Keratinocyte (primary cell): ENCODE data around the gene ZNF524. TPM values are rescaled to one million over a fixed set of nuclear protein-coding genes. Genes with fewer than 3 reads are reported as not detected.

Experiments
- DNase-seq: peaks from one replicate; pipeline ENCODE4 v3.0.0-alpha.2; 2011; ENCODE audit warnings: low read depth, missing footprints, low spot score
- FAIRE-seq: peaks from 2 replicates; lab custom pipeline; 2011; peaks lifted over from hg19 to GRCh38; lab: Jason Lieb, UNC
- H2AFZ ChIP-seq: 2 replicates; pipeline ENCODE4 v1.6.0; 2012; ENCODE audit warnings: low read length, control low read depth, inconsistent platforms; ENCODE audit not compliant: control insufficient read depth
- H3K27ac ChIP-seq: 2 replicates; pipeline ENCODE4 v1.5.1; 2011; ENCODE audit warnings: low read length; ENCODE audit not compliant: control insufficient read depth, insufficient read depth
- H3K27me3 ChIP-seq: 3 replicates; pipeline ENCODE4 v1.6.0; 2011; ENCODE audit warnings: low read length; ENCODE audit not compliant: control insufficient read depth, insufficient read depth; ENCODE audit errors: extremely low read depth
- H3K36me3 ChIP-seq, 2 experiments: 2 replicates in 1 of 2; 3 replicates in 1 of 2; pipeline ENCODE4 v1.5.1; 2011; ENCODE audit warnings: low read length in 2 of 2, mild to moderate bottlenecking in 1 of 2; ENCODE audit not compliant: control insufficient read depth in 2 of 2, insufficient read depth in 2 of 2; ENCODE audit errors: extremely low read depth in 1 of 2
- H3K4me1 ChIP-seq: 3 replicates; pipeline ENCODE4 v1.5.1; 2011; ENCODE audit warnings: low read length; ENCODE audit not compliant: control insufficient read depth, insufficient read depth; ENCODE audit errors: extremely low read depth
- H3K4me2 ChIP-seq: 3 replicates; pipeline ENCODE4 v1.6.0; 2011; ENCODE audit warnings: low read depth, low read length; ENCODE audit not compliant: control insufficient read depth, insufficient read depth; ENCODE audit errors: extremely low read depth
- H3K4me3 ChIP-seq, 3 experiments: fragments of 200-600 bp in 1 of 3; sonication (generic) in 1 of 3; 2 replicates in 2 of 3; 3 replicates in 1 of 3; pipeline ENCODE4 v1.5.1; 2011 to 2016; ENCODE audit warnings: low read length in 3 of 3, mild to moderate bottlenecking in 3 of 3, control low read depth in 2 of 3, inconsistent platforms in 1 of 3, low read depth in 1 of 3, mixed read lengths in 1 of 3, mixed run types in 1 of 3, moderate library complexity in 1 of 3; ENCODE audit not compliant: control insufficient read depth in 2 of 3, insufficient read depth in 2 of 3; ENCODE audit errors: extremely low read depth in 1 of 3
- H3K79me2 ChIP-seq: 2 replicates; pipeline ENCODE4 v1.6.0; 2012; ENCODE audit warnings: low read length; ENCODE audit not compliant: control insufficient read depth, insufficient read depth
- H3K9ac ChIP-seq: 3 replicates; pipeline ENCODE4 v1.6.0; 2011; ENCODE audit warnings: low read length; ENCODE audit not compliant: control insufficient read depth, insufficient read depth; ENCODE audit errors: extremely low read depth
- H3K9me1 ChIP-seq: 3 replicates; pipeline ENCODE4 v1.6.0; 2011; ENCODE audit warnings: low read length; ENCODE audit not compliant: control insufficient read depth, insufficient read depth; ENCODE audit errors: extremely low read depth
- H3K9me3 ChIP-seq: 2 replicates; pipeline ENCODE4 v1.5.1; 2012; ENCODE audit warnings: low read depth, low read length; ENCODE audit not compliant: control insufficient read depth
- H4K20me1 ChIP-seq: 3 replicates; pipeline ENCODE4 v1.6.0; 2011; ENCODE audit warnings: low read length; ENCODE audit not compliant: control insufficient read depth, insufficient read depth; ENCODE audit errors: extremely low read depth
- CTCF ChIP-seq, 3 experiments: IDR thresholded peaks in 1 of 3; conservative IDR thresholded peaks in 1 of 3; optimal IDR thresholded peaks in 1 of 3; 2 replicates in 2 of 3; 3 replicates in 1 of 3; pipeline versions ENCODE3 to v1.5.1; 2011; ENCODE audit warnings: low read length in 3 of 3, mild to moderate bottlenecking in 3 of 3, moderate library complexity in 2 of 3, control low read depth in 1 of 3, inconsistent platforms in 1 of 3; ENCODE audit not compliant: insufficient read depth in 2 of 3; ENCODE audit errors: extremely low read depth in 1 of 3
- EZH2 ChIP-seq: IDR thresholded peaks from one replicate; pipeline ENCODE4 v1.6.1; 2012; ENCODE audit warnings: inconsistent platforms, mild to moderate bottlenecking, low read length, moderate library complexity
- dilution Hi-C: fragments of 300-500 bp; cut with MboI; formaldehyde crosslinking; loops from one replicate; pipeline ENCODE4 v1.7.0; 2020; ENCODE audit warnings: low sequenced_read_pairs; ENCODE audit not compliant: extremely low pct_ligation_motif_present
- polyA plus RNA-seq, 5 experiments: library from polyadenylated mRNA; depleted of rRNA in 3 of 5; stranded (reverse) in 3 of 5; stranded (forward) in 1 of 5; unstranded in 1 of 5; fragments of >200 nt; gene quantifications; 1 replicate in 1 of 5; 2 replicates in 3 of 5; 3 replicates in 1 of 5; pipeline versions ENCODE4 v1.2.1 to v1.2.3, GENCODE V29; 2011 to 2012; ENCODE audit warnings: missing spikeins in 2 of 5, low read depth in 1 of 5, low replicate concordance in 1 of 5

Gene ZNF524
- polyA plus RNA-seq, 1 donor (not counting 4 experiments of a cell fraction or from before 2014, with no cell fraction given), result 2.6 TPM

GRCh38 chr19:55598034-55598433, 2.1 kb upstream of the ZNF524 start:
- DNase-seq (no peak), FAIRE-seq (no peak)
- H3K4me2 ChIP-seq, result no peak overlapping the region
- H3K9ac ChIP-seq, result no peak overlapping the region
- TF ChIP-seq EZH2, result no peak
- no peak for TF ChIP-seq CTCF (optimal IDR thresholded peaks at IDR 0.05 in 1 of 3, IDR thresholded peaks at IDR 0.05 in 1 of 3, conservative IDR thresholded peaks at IDR 0.05 in 1 of 3; ENCODE audit: extremely low read depth in 1 of 3, insufficient read depth in 2 of 3, low read length in 3 of 3)
- no peaks in the 10 kb centered on the region for H3K27me3 ChIP-seq
- H3K4me3 ChIP-seq, result no peak overlapping the region
- H3K79me2 ChIP-seq, result no peaks in the 10 kb centered on the region
- H3K36me3 ChIP-seq, result peaks cover 5 to 9% of the 10 kb centered on the region in 2 experiments
- H4K20me1 ChIP-seq, result no peaks in the 10 kb centered on the region
- H3K9me3 ChIP-seq, result no peaks in the 10 kb centered on the region
- H3K4me1 ChIP-seq, result peaks cover 9% of the 10 kb centered on the region
- no peak overlapping the region for H3K27ac ChIP-seq
- H2AFZ ChIP-seq, result no peak overlapping the region
- dilution Hi-C loops, result no loop called here
- no peaks in the 10 kb centered on the region for H3K9me1 ChIP-seq

DNA sequence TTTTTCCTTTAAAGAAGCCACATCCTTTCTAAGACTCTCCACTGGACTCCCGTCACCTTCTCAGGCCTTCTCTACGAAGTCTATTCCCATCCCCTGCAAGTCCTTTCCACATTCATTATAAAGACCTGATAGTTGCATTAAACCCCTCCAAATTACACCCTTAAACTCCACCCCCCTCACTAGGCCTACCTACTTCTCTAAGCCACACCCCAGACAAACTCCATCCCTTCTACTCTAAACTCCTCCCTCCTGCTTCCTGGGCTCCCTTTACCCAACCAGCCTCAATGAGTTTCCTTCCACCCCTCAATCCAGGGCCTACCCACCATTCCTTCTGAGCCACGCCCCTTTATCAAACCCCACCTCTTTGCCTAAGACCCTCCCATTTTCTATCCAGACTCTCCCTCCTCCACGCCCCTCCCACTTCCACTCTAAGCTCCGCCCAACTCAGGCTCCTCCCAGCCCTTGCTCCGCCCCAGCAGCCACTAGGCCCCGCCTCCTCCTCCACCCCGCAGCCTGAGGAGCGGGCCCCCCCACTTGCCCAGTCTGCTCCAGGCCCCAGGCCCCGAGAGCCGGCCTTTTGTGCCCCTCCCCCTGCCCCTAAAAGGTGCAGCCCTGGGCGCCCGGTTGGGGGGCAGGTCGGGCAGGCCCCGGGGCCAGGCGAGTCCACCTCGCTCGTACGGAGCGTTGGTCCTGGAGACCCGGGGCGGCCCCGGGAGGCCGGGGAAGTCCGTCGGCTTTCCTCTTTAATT, 1.2 kb upstream of the ZNF524 start:
- H3K9me1 ChIP-seq, result no peaks in the 10 kb centered on the region
- DNase-seq (peak; percentile 95), FAIRE-seq (no peak)
- H3K79me2 ChIP-seq, result no peaks in the 10 kb centered on the region
- H2AFZ ChIP-seq, result peak overlapping the region; percentile 56
- H3K4me3 ChIP-seq, result peak overlapping the region; percentile 57 to 75 (median 72)
- peaks cover 5 to 9% of the 10 kb centered on the region in 2 experiments for H3K36me3 ChIP-seq
- TF ChIP-seq CTCF (optimal IDR thresholded peaks at IDR 0.05 in 1 of 3, IDR thresholded peaks at IDR 0.05 in 1 of 3, conservative IDR thresholded peaks at IDR 0.05 in 1 of 3; ENCODE audit: extremely low read depth in 1 of 3, insufficient read depth in 2 of 3, low read length in 3 of 3) (no peak), EZH2 (no peak)
- peaks cover 9% of the 10 kb centered on the region for H3K4me1 ChIP-seq
- peak overlapping the region; percentile 97 for H3K27ac ChIP-seq
- peak overlapping the region; percentile 95 for H3K9ac ChIP-seq
- H4K20me1 ChIP-seq, result no peaks in the 10 kb centered on the region
- dilution Hi-C loops, result no loop called here
- no peaks in the 10 kb centered on the region for H3K9me3 ChIP-seq
- peak overlapping the region; percentile 41 for H3K4me2 ChIP-seq
- no peaks in the 10 kb centered on the region for H3K27me3 ChIP-seq
